HEK293 (cell line): ENCODE measurements around the gene CSK.
A peak's percentile ranks its signal among the peaks of the same experiment; 100 is the strongest.

ENCODE experiments used
- CTCF ChIA-PET: fragments of 350-600 bp; formaldehyde crosslinking; extraction: SDS; loops from one replicate; lab custom pipeline; 2021; ENCODE audit warnings: antibody characterized with exemption; lab: Yijun Ruan, JAX
- POLR2A ChIA-PET: fragments of 300-600 bp; formaldehyde crosslinking; extraction: SDS; loops from one replicate; lab custom pipeline; 2020; ENCODE audit warnings: antibody characterized with exemption, inconsistent platforms; lab: Yijun Ruan, JAX
- H3K27ac ChIP-seq: fragments of 200-500 bp; sonication (Bioruptor generic); 2 replicates; pipeline ENCODE4 v1.5.1; 2014; ENCODE audit warnings: low read depth, low read length, control low read depth, inconsistent platforms; ENCODE audit errors: extremely low read depth
- H3K36me3 ChIP-seq, 2 experiments: fragments of 200-500 bp in 1 of 2; sonication (Bioruptor generic) in 1 of 2; 1 replicate in 1 of 2; 2 replicates in 1 of 2; pipeline ENCODE4 v1.5.1; 2014 to 2017; ENCODE audit warnings: inconsistent platforms in 2 of 2, low read length in 2 of 2; ENCODE audit not compliant: control insufficient read depth in 2 of 2, insufficient read depth in 1 of 2
- H3K4me1 ChIP-seq: fragments of 200-500 bp; sonication (Bioruptor generic); 2 replicates; pipeline ENCODE4 v1.5.1; 2014; ENCODE audit warnings: mild to moderate bottlenecking, low read length, inconsistent platforms; ENCODE audit not compliant: control insufficient read depth, insufficient read depth
- H3K4me3 ChIP-seq: 2 replicates; pipeline ENCODE4 v1.5.1; 2011; ENCODE audit warnings: low read depth, mild to moderate bottlenecking, control low read depth, low read length, moderate library complexity
- H3K9me3 ChIP-seq: fragments of 200-500 bp; sonication (Bioruptor generic); 2 replicates; pipeline ENCODE4 v1.5.1; 2014; ENCODE audit warnings: low read depth, low read length, inconsistent platforms; ENCODE audit not compliant: control insufficient read depth, insufficient read depth
- CTCF ChIP-seq: fragments of 450-650 bp; formaldehyde crosslinking; IDR thresholded peaks from 2 replicates; pipeline ENCODE4 v1.5.1; 2016; ENCODE audit warnings: missing biosample characterization, missing genetic modification characterization
- GLIS1 ChIP-seq: fragments of 450-650 bp; formaldehyde crosslinking; IDR thresholded peaks from 2 replicates; pipeline ENCODE4 v1.5.1; 2016; ENCODE audit warnings: missing biosample characterization, missing genetic modification characterization
- SP7 ChIP-seq: fragments of 450-650 bp; formaldehyde crosslinking; IDR thresholded peaks from 2 replicates; pipeline ENCODE4 v1.5.1; 2016; ENCODE audit warnings: missing biosample characterization, missing genetic modification characterization
- ZIC2 ChIP-seq: fragments of 450-650 bp; formaldehyde crosslinking; IDR thresholded peaks from 2 replicates; pipeline ENCODE4 v1.5.1; 2016; ENCODE audit warnings: missing biosample characterization, missing genetic modification characterization
- ZNF121 ChIP-seq: fragments of 450-650 bp; formaldehyde crosslinking; IDR thresholded peaks from 2 replicates; pipeline ENCODE4 v1.5.1; 2016; ENCODE audit warnings: missing biosample characterization, missing genetic modification characterization
- ZNF302 ChIP-seq: fragments of 450-650 bp; formaldehyde crosslinking; IDR thresholded peaks from 2 replicates; pipeline ENCODE4 v1.5.1; 2016; ENCODE audit warnings: missing biosample characterization, missing genetic modification characterization, low read depth
- ZNF416 ChIP-seq: fragments of 450-650 bp; formaldehyde crosslinking; IDR thresholded peaks from 2 replicates; pipeline ENCODE4 v1.5.1; 2016; ENCODE audit warnings: missing biosample characterization, missing genetic modification characterization
- ZNF518A ChIP-seq: fragments of 450-650 bp; formaldehyde crosslinking; conservative IDR thresholded peaks from 2 replicates; pipeline ENCODE4 v1.5.1; 2016; ENCODE audit warnings: low read depth, missing biosample characterization, missing genetic modification characterization
- ZNF529 ChIP-seq: fragments of 450-650 bp; formaldehyde crosslinking; IDR thresholded peaks from 2 replicates; pipeline ENCODE4 v1.5.1; 2017; ENCODE audit warnings: missing genetic modification characterization, missing biosample characterization; ENCODE audit not compliant: insufficient replicate concordance
- ZNF561 ChIP-seq: fragments of 450-650 bp; IDR thresholded peaks from 2 replicates; pipeline ENCODE4 v1.5.1; 2018; ENCODE audit warnings: missing biosample characterization, missing genetic modification characterization, borderline replicate concordance
- ZNF585B ChIP-seq: fragments of 450-650 bp; formaldehyde crosslinking; IDR thresholded peaks from 2 replicates; pipeline ENCODE4 v1.5.1; 2016; ENCODE audit warnings: missing biosample characterization, missing genetic modification characterization
- ZNF596 ChIP-seq: fragments of 450-650 bp; IDR thresholded peaks from 2 replicates; pipeline ENCODE4 v1.5.0; 2018; ENCODE audit warnings: missing biosample characterization, mild to moderate bottlenecking, missing genetic modification characterization, moderate library complexity
- ZNF664 ChIP-seq: fragments of 450-650 bp; formaldehyde crosslinking; IDR thresholded peaks from 2 replicates; pipeline ENCODE4 v1.5.1; 2016; ENCODE audit warnings: missing biosample characterization, missing genetic modification characterization
- ZNF704 ChIP-seq: fragments of 450-650 bp; formaldehyde crosslinking; IDR thresholded peaks from 2 replicates; pipeline ENCODE4 v1.5.1; 2016; ENCODE audit warnings: missing biosample characterization, missing genetic modification characterization

CSK gene

GRCh38 chr15:74793135-74794028 is 11.5 kb downstream of the CSK start (continued):
- TF ChIP-seq SP7 (tag by site-specific recombination) (peak; percentile 47), ZNF416 (tag by site-specific recombination) (no peak), ZNF664 (tag by site-specific recombination) (peak; percentile 54; the same call in 1 of the 2 replicates), CTCF (tag by site-specific recombination) (no peak), ZNF518A (tag by site-specific recombination) (no peak), ZNF121 (tag by site-specific recombination) (no peak), ZNF561 (no peak)
- TF ChIP-seq, all 188 proteins: peak for 6

GRCh38 chr15:74794248-74794969 is 12.5 kb downstream of the CSK start:
- ChIA-PET POLR2A (interaction anchor here (1.1 to 1.4 kb wide), 2 partner anchors 10 to 12 kb away, joined by 4 to 5 read pairs; no protein-coding TSS in a partner anchor), CTCF (interaction anchor here (0.6 to 25.7 kb wide), 3 partner anchors 19 to 157 kb away, joined by 3 to 649 read pairs (median 10); partner anchors contain the start of gene CSK)
- H3K4me1 ChIP-seq: peaks cover 32% of the 10 kb centered on the region
- 0 out of 2 replicates have a peak overlapping the region, but pooled peaks have one; percentile 13 for H3K27ac ChIP-seq
- H3K9me3 ChIP-seq: no peaks in the 10 kb centered on the region
- no peak overlapping the region for H3K4me3 ChIP-seq
- peaks cover 8 to 30% of the 10 kb centered on the region in 2 experiments; a peak in 2 of 3 replicates for H3K36me3 ChIP-seq
- TF ChIP-seq ZNF302 (tag by site-specific recombination): no peak
- no peak for TF ChIP-seq ZNF529 (tag by site-specific recombination)
- TF ChIP-seq ZNF585B (tag by site-specific recombination): no peak
- TF ChIP-seq ZNF704: no peak
- TF ChIP-seq ZIC2 (tag by site-specific recombination): peak; percentile 56; the same call in 1 of the 2 replicates
- no peak for TF ChIP-seq ZNF596 (tag by site-specific recombination)
- peak; percentile 74 for TF ChIP-seq GLIS1 (tag by site-specific recombination)
- TF ChIP-seq ZNF664 (tag by site-specific recombination): no peak
